NCI-H526 treated with DMSO at 0.1 percent for 48 hours (cell line): ENCODE measurements around the gene KLHL28.
"Not testable (repeated sequence)": the region's sequence is repeated elsewhere in the genome, so short reads cannot be mapped to it uniquely, and the experiment has no call there.

Experiments
- DNase-seq: peaks from one replicate; lab custom pipeline; 2025; lab: John Stamatoyannopoulos, UW

KLHL28 gene

GRCh38 chr14:44896275-44897040 lies 65.3 kb downstream of the KLHL28 start:
- DNase-seq, result no peak

DNA sequence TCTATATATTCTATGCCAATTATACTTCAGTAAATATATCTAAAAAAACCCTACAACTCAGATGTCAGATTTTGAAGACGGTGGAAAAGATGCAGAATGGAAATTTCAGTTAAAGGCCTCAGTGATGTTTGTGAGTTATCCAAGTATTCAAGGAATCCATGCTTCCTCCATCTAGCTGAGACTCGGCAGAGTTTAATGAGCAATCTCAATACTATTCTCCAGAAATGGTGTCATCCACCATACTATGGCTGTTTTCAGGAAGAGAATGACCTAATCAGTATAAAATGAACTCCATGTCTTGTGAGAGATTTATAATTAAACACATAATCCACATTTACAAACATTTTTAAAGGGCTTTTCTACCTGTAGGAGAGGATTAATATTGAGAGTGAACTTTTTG lies 66.0 kb downstream of the KLHL28 start:
- DNase-seq, result no peak

- no peak for DNase-seq
Observed at GRCh38 chr14:44893535-44893934, 68.2 kb downstream of the KLHL28 start.

GRCh38 chr14:44891726-44892372 lies 69.9 kb downstream of the KLHL28 start:
- DNase-seq, result not testable (repeated sequence)

- DNase-seq, result no peak
Observed at GRCh38 chr14:44889595-44890471, 71.9 kb downstream of the KLHL28 start.

- no peak for DNase-seq
Observed at GRCh38 chr14:44887596-44887955, 74.2 kb downstream of the KLHL28 start.

GRCh38 chr14:44886860-44887595 lies 74.7 kb downstream of the KLHL28 start:
- no peak for DNase-seq

DNA sequence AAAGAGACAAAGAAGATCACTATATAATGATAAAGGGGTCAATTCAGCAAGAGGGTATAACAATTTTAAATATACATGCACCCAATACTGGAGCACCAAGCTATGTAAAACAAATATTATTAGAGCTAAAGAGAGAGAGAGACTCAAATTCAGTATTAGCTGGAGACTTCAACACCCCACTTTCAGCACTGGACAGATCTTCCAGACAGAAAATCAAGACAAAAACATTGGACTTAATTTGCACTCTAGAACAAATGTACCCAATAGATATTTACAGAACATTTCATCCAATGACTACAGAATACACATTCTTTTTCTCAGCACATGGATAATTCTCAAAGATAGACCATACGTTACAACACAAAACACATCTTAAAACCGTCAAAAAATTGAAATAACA lies 81.0 kb downstream of the KLHL28 start:
- DNase-seq, result no peak
